Endodermal cell (in vitro differentiated cells): Measurements from ENCODE around the gene DNAH6. TPM values are rescaled to one million over a fixed set of nuclear protein-coding genes. Genes with fewer than 3 reads are reported as not detected.

ENCODE experiments used
- DNase-seq: peaks from one replicate; pipeline ENCODE4 v3.0.0-alpha.2; 2017
- H3K27ac ChIP-seq: 2 replicates; pipeline ENCODE4 v1.5.1; 2013; ENCODE audit warnings: mild to moderate bottlenecking, low read depth, low read length, moderate library complexity
- H3K27me3 ChIP-seq: 2 replicates; pipeline ENCODE4 v1.6.1; 2013; ENCODE audit warnings: mild to moderate bottlenecking, low read length, moderate library complexity; ENCODE audit not compliant: insufficient read depth, control insufficient read depth, poor library complexity, severe bottlenecking
- H3K36me3 ChIP-seq: 2 replicates; pipeline ENCODE4 v1.7.0; 2013; ENCODE audit warnings: mild to moderate bottlenecking, low read length, moderate library complexity; ENCODE audit not compliant: control insufficient read depth, insufficient read depth
- H3K4me1 ChIP-seq: one replicate; pipeline ENCODE4 v1.7.0; 2013; ENCODE audit warnings: low read length; ENCODE audit not compliant: control insufficient read depth, insufficient read depth
- H3K4me3 ChIP-seq: 2 replicates; pipeline ENCODE4 v1.5.1; 2013; ENCODE audit warnings: mild to moderate bottlenecking, low read length, moderate library complexity
- H3K9ac ChIP-seq: 2 replicates; pipeline ENCODE4 v1.6.1; 2013; ENCODE audit warnings: mild to moderate bottlenecking, low read length, moderate library complexity; ENCODE audit not compliant: poor library complexity, severe bottlenecking; ENCODE audit errors: extremely low read depth
- H3K9me3 ChIP-seq: 2 replicates; pipeline ENCODE4 v1.6.1; 2013; ENCODE audit warnings: mild to moderate bottlenecking, low read length, moderate library complexity; ENCODE audit not compliant: control insufficient read depth
- H3K27ac Mint-ChIP-seq: 2 replicates; pipeline ENCODE4 v1.8.0; 2020; ENCODE audit warnings: mixed read lengths
- H3K27me3 Mint-ChIP-seq: 2 replicates; pipeline ENCODE4 v1.8.0; 2021; ENCODE audit warnings: mild to moderate bottlenecking, mixed read lengths; ENCODE audit not compliant: insufficient read depth
- H3K36me3 Mint-ChIP-seq: 2 replicates; pipeline ENCODE4 v1.8.0; 2020; ENCODE audit warnings: low read depth, mixed read lengths
- H3K4me1 Mint-ChIP-seq: 2 replicates; pipeline ENCODE4 v1.8.0; 2020; ENCODE audit warnings: mixed read lengths
- H3K4me3 Mint-ChIP-seq: 2 replicates; pipeline ENCODE4 v1.8.0; 2020; ENCODE audit warnings: mild to moderate bottlenecking, moderate library complexity, mixed read lengths
- H3K9me3 Mint-ChIP-seq: 2 replicates; pipeline ENCODE4 v1.8.0; 2020; ENCODE audit warnings: mild to moderate bottlenecking, mixed read lengths
- WGBS, 2 experiments: methylation state at CpG; one replicate each; pipeline versions ENCODE4 v1.1.5 to v1.1.7; 2013; ENCODE audit warnings: missing lambda C conversion rate in 2 of 2, mixed read lengths in 1 of 2; ENCODE audit not compliant: insufficient coverage in 1 of 2, insufficient read length in 1 of 2; 5-methylcytosine and 5-hydroxymethylcytosine counted together
- total RNA-seq, 2 donors: library from RNA; stranded (reverse); fragmentation: NEBNext Ultra II Directional in 1 of 2; extraction: Animal tissue kit (Norgen Biotek cat#: 25700) in 1 of 2; gene quantifications; 2 replicates in 1 of 2; 3 replicates in 1 of 2; pipeline ENCODE4 v1.2.1, GENCODE V29; 2021
- TF ChIP-seq, protein P1 (sequence below): fragments of 200-600 bp; sonication (generic); conservative IDR thresholded peaks from 2 replicates; pipeline ENCODE4 v1.5.0; 2021; ENCODE audit warnings: antibody characterized with exemption, mild to moderate bottlenecking

The DNAH6 gene
- total RNA-seq, 2 donors from 2014 or later = 1.6 to 2.0 TPM

DNA sequence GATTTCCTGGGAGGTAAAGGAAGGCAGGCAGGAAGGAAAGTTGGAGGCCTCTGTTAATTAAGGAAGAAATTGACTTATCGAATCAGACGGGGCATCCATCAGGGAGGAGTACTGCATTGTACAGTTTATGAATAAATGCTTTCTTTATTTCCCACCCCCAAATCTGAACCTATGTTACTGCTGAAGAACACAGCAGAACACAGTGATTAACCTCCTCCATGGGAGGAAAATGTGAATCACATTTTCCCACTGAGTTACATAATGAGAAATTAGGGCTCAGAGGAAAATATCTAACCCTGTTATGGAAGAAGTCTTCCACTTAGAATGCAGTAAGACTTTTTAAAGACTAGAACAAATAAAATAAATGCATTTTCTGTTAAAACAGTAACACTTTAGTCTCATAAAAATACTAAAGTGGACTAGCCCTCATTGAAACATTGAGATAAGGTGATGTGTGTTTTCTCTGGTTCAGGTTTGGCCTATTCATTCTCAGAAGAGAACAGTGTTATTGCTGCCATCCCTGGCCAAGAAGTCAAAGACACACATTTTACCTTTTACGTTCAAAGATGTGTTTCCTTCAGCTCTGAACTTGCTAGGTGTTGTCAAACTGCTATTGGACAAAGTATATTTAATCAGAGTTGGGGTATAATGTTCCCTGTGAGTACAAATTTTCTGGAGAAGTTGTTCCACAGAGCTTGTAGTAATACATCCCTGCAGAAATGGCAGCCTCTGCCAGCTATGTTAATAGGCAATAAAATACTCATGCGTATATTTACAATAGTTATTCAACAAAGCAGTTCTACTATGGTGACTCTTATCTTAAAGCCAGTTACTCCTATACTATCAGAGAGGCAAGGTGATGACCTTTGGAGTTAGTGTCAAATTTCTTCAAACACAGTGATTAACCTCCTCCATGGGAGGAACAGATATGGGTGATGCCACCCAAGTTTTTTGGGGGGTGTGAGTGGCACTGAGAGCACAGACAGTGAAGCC, 11.1 kb downstream of the DNAH6 start:
- H3K4me3 Mint-ChIP-seq = no peak overlapping the region
- peaks cover 51% of the 10 kb centered on the region for H3K4me1 Mint-ChIP-seq
- no peak for DNase-seq
- 89 to 93% methylated on average over 1 to 3 of the region's 4 CpGs for WGBS, 2 experiments
- H3K9me3 Mint-ChIP-seq = peaks cover 2% of the 10 kb centered on the region
- Histone ChIP-seq H3K4me3 (peak overlapping the region; percentile 31), H3K36me3 (no peaks in the 10 kb centered on the region), H3K4me1 (peaks cover 16% of the 10 kb centered on the region), H3K27ac (no peak overlapping the region), H3K27me3 (no peaks in the 10 kb centered on the region), H3K9me3 (no peaks in the 10 kb centered on the region), H3K9ac (no peak overlapping the region)
- H3K27ac Mint-ChIP-seq = no peak overlapping the region
- TF ChIP-seq, protein P1, sequence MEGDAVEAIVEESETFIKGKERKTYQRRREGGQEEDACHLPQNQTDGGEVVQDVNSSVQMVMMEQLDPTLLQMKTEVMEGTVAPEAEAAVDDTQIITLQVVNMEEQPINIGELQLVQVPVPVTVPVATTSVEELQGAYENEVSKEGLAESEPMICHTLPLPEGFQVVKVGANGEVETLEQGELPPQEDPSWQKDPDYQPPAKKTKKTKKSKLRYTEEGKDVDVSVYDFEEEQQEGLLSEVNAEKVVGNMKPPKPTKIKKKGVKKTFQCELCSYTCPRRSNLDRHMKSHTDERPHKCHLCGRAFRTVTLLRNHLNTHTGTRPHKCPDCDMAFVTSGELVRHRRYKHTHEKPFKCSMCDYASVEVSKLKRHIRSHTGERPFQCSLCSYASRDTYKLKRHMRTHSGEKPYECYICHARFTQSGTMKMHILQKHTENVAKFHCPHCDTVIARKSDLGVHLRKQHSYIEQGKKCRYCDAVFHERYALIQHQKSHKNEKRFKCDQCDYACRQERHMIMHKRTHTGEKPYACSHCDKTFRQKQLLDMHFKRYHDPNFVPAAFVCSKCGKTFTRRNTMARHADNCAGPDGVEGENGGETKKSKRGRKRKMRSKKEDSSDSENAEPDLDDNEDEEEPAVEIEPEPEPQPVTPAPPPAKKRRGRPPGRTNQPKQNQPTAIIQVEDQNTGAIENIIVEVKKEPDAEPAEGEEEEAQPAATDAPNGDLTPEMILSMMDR = no peak
- no peaks in the 10 kb centered on the region for H3K36me3 Mint-ChIP-seq
- H3K27me3 Mint-ChIP-seq = peaks cover 7% of the 10 kb centered on the region

DNA sequence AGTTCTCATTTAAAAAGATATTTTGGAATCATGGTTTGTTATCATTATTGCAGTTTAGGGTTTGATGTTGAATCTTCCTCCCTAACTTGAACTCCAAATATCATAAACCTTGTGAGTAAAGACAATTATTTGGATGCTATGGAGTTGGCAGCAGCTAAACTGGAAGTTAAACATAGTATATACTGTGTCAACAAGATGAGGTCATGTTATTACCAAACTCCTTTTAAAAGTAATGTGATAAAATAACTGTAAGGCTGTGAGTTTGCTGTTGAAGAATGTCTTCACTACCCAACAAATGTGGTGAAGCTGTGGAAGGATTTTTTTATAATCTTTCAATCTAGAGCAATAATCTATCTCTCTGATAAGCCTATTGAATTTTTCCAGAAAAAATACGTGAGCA, 16.0 kb downstream of the DNAH6 start:
- TF ChIP-seq, protein P1 = no peak
- Histone ChIP-seq H3K4me3 (no peak overlapping the region), H3K9ac (no peak overlapping the region), H3K27me3 (no peaks in the 10 kb centered on the region), H3K9me3 (no peaks in the 10 kb centered on the region), H3K27ac (no peak overlapping the region), H3K36me3 (no peaks in the 10 kb centered on the region), H3K4me1 (peaks cover 17% of the 10 kb centered on the region)
- Mint-ChIP-seq H3K4me3 (no peak overlapping the region), H3K27ac (no peak overlapping the region), H3K4me1 (peaks cover 50% of the 10 kb centered on the region), H3K9me3 (no peaks in the 10 kb centered on the region), H3K27me3 (no peaks in the 10 kb centered on the region), H3K36me3 (no peaks in the 10 kb centered on the region)
- WGBS, 2 experiments = 100% methylated on average over 1 of the region's 1 CpG; no CpG with 5 or more reads in 1 of the 2 experiments
- DNase-seq = no peak

DNA sequence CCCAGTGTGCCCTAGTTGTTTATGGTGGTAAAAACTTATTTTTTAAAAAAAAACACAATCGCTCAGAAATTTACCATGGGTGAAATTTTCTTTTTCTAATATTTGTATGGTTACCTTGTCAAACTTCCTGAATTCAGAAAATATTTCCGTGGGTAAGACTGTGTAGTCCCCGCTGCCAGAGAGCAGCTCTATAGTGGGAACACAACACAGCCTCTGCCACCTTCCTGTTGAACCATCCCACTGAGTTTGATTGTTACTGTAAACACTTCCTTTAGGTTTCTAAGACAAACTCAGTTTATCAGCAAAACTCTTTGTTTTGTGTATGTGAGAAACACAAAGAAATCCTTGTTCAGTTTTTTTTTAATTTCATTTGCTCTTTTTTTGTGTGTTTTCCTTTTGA, 17.9 kb downstream of the DNAH6 start:
- H3K27me3 ChIP-seq = no peaks in the 10 kb centered on the region
- no peak overlapping the region for H3K4me3 ChIP-seq
- H3K36me3 Mint-ChIP-seq = no peaks in the 10 kb centered on the region
- no peaks in the 10 kb centered on the region for H3K9me3 ChIP-seq
- H3K27me3 Mint-ChIP-seq = no peaks in the 10 kb centered on the region
- peaks cover 8% of the 10 kb centered on the region for H3K4me1 ChIP-seq
- no peak overlapping the region for H3K27ac ChIP-seq
- peak overlapping the region; percentile 40 for H3K27ac Mint-ChIP-seq
- 67 to 75% methylated on average over 2 to 3 of the region's 3 CpGs for WGBS, 2 experiments
- no peaks in the 10 kb centered on the region for H3K36me3 ChIP-seq
- H3K9ac ChIP-seq = no peak overlapping the region
- no peak for DNase-seq
- no peaks in the 10 kb centered on the region for H3K9me3 Mint-ChIP-seq
- H3K4me1 Mint-ChIP-seq = peaks cover 36% of the 10 kb centered on the region
- TF ChIP-seq, protein P1 = no peak
- no peak overlapping the region for H3K4me3 Mint-ChIP-seq
